Activated CD4-positive, alpha-beta T cell treated with anti-CD3 and anti-CD28 coated beads, Interleukin-2, amount 50 U/mL, for 4 hours (primary cell): Measurements from ENCODE around the gene ZNF549.

Experiments
- DNase-seq, 2 experiments: peaks; one replicate each; pipeline ENCODE4 v3.0.0-alpha.2; 2020

Gene ZNF549

GRCh38 chr19:57570707-57571106 is 43.6 kb downstream of the ZNF549 start:
- no peak for DNase-seq

GRCh38 chr19:57572415-57572947 is 45.3 kb downstream of the ZNF549 start:
- no peak for DNase-seq

- DNase-seq, result no peak
Measured at GRCh38 chr19:57576661-57577060, 49.5 kb downstream of the ZNF549 start.

- peak; percentile 94 to 95 for DNase-seq
Measured at GRCh38 chr19:57578487-57579205, 51.5 kb downstream of the ZNF549 start, which contains the start of gene ZNF416. ZNF416 (minus strand) TSS chr19:57578911; CDS start chr19:57578704, 207 bp downstream.

DNA sequence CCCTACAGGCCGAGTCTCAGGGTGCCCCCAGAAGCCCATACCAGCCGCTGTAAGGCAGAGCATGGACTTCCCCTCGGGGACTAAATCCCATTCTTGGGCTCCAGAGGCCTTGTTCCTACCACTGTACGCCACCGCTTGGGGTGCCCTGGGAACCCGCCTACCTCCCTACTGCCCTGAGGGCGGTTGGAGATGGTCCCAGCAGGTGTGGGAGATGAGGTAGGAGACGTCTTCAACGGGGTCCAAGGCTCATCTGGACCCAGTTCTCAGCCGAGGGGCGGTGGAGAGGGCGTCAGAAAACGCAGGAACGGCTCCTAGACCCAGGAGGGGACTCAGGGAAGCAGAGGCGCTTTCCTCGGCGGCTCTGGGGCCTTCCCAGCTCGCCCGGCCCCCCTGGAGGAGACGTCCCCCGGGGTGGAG is 56.0 kb downstream of the ZNF549 start:
- no peak for DNase-seq

DNA sequence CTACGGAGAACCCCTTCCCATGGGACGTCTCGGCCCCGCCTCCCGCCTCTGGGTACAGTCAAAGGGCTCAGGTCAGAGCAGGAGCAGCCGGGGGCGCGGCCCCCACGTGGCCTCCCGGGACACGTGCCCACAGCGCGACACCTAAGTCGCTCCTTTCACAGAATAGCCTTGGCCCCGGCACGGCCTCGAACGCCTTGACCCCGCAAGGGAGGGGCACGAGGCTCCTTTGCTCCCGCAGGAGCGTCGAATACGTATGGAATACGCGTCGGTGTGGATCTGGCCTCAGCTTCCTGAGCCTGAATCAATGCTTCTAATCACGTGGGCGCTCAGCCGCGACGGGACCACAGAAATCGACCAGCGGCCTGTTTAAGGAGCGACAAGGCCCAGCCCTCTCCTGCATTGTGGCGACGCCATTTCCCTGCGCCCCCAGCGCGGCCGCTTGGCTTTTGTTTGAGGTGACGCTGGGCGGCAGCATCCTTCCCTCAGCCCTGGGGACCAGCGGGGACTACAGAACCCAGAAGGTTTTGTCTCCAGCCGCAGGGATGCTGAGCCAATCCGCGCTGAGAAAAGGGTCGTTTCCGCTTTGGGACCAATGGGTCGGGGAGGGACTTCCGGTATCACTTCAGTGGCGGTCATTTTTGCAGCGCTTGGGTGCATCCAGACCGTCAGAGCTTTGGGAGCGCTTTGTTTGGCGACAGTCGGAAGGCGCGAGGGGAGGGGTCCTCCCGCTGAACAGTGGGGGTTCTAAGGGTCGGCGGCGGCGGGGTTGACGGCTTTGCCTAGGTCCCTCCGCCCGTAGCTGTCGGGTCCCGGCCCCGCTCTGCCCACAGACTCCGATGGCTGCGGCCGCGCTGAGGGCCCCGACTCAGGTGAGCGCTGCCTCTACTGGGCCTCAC is 56.6 kb downstream of the ZNF549 start, which contains the start of gene ZIK1:
Gene ZIK1 (plus strand): TSS at position 625 of the 896 bp plus-strand sequence. CDS start 212 bp downstream, at position 837.
- DNase-seq, result peak; percentile 84 to 87

DNA sequence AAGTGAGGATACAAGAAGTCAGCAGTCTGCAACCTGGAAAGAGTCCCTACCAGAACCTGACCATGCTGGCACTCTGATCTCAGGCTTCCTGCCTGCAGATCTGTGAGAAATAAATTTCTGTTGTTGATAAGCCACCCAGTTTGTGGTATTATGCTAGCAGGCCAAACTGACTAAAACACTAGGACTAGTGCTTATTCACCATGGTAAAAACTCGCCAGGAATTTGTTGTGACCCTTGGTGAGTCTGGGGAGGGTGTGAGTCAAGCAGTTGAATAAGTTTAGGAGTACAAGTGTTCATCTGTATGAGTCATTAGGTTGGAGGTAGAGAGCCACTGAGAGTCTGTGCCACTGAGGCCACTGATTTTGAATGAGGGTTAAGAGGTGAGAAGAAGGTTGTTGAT is 60.4 kb downstream of the ZNF549 start:
- DNase-seq, result no peak

DNA sequence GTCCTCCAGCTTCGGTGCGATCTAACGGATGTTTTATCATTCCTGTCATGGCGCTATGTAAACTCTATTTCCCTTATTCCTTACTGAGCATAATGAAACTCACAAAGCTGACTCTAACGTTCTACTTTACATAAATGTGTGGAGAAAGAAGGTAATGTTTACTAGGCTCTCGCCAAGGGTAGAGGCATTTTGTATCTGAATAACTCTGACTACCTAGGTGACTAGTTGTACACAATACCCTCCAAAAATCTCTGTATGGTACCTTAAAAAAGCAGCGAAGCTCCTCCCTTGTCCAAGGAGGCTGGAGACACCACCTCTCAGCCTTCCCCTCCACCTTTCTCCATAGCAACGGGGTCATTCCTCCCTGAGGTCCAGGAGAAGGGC is 72.2 kb downstream of the ZNF549 start:
- no peak for DNase-seq

GRCh38 chr19:57599761-57600383 is 72.7 kb downstream of the ZNF549 start, which contains the start of gene ZNF530:
ZNF530 (plus strand) TSS chr19:57599885; CDS start chr19:57604346, 4,461 bp downstream.
- peak; percentile 73 to 76 for DNase-seq

DNA sequence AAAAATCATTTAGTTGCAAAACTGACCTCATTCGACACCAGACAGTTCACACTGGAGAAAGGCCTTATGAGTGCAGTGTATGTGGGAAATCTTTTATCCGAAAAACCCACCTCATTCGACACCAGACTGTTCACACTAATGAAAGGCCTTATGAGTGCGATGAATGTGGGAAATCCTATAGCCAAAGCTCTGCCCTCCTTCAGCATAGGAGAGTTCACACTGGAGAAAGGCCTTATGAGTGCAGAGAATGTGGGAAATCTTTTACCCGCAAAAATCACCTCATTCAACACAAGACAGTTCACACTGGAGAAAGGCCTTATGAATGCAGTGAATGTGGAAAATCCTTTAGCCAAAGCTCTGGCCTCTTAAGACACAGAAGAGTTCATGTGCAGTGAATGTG is 79.8 kb downstream of the ZNF549 start:
- no peak for DNase-seq
